A673 (cell line): Measurements from ENCODE around the gene KRTAP10-4.

Experiments used
- CTCF ChIP-seq: fragments of 300-800, 200-600 bp; sonication (generic); conservative IDR thresholded peaks from 2 replicates; pipeline ENCODE4 v1.5.1; 2017; ENCODE audit warnings: low read depth, mild to moderate bottlenecking, antibody characterized with exemption, low read length, moderate library complexity, mixed read lengths
- EZH2 ChIP-seq: fragments of 200-600 bp; sonication (generic); IDR thresholded peaks from 2 replicates; pipeline ENCODE4 v1.6.1; 2017; ENCODE audit warnings: borderline replicate concordance, low read depth, mild to moderate bottlenecking, mixed read lengths, antibody characterized with exemption, low read length; ENCODE audit not compliant: poor library complexity, severe bottlenecking

GRCh38 chr21:44568667-44569556 is 4.6 kb upstream of the KRTAP10-4 start:
- TF ChIP-seq CTCF (no peak), EZH2 (no peak)
